Osteoblast (primary cell): ENCODE results near the gene UBE3B. TPM values are rescaled to one million over a fixed set of nuclear protein-coding genes. Genes with fewer than 3 reads are reported as not detected.

Source experiments
- DNase-seq: peaks from one replicate; pipeline ENCODE4 v3.0.0; 2011; ENCODE audit warnings: low spot score, mixed read lengths; ENCODE audit not compliant: insufficient read length; ENCODE audit errors: missing footprints
- H2AFZ ChIP-seq: 2 replicates; pipeline ENCODE4 v1.6.0; 2011; ENCODE audit warnings: mild to moderate bottlenecking, low read length
- H3K27ac ChIP-seq: 2 replicates; pipeline ENCODE4 v1.5.1; 2011; ENCODE audit warnings: mild to moderate bottlenecking, low read depth, low read length, moderate library complexity
- H3K27me3 ChIP-seq: 2 replicates; pipeline ENCODE4 v1.6.0; 2012; ENCODE audit warnings: mild to moderate bottlenecking, control low read depth, inconsistent platforms, low read length, moderate library complexity; ENCODE audit not compliant: insufficient read depth
- H3K36me3 ChIP-seq: 2 replicates; pipeline ENCODE4 v1.5.1; 2011; ENCODE audit warnings: mild to moderate bottlenecking, low read length, control low read depth, moderate library complexity; ENCODE audit not compliant: insufficient read depth
- H3K4me1 ChIP-seq: 2 replicates; pipeline ENCODE4 v1.5.1; 2011; ENCODE audit warnings: mild to moderate bottlenecking, low read length, control low read depth, moderate library complexity; ENCODE audit not compliant: insufficient read depth
- H3K4me2 ChIP-seq: 2 replicates; pipeline ENCODE4 v1.6.0; 2011; ENCODE audit warnings: mild to moderate bottlenecking, low read length; ENCODE audit not compliant: insufficient read depth
- H3K4me3 ChIP-seq: fragments of 200-600 bp; sonication (generic); 3 replicates; pipeline ENCODE4 v1.5.1; 2012; ENCODE audit warnings: mild to moderate bottlenecking, low read length, inconsistent platforms; ENCODE audit not compliant: insufficient read depth
- H3K79me2 ChIP-seq: 2 replicates; pipeline ENCODE4 v1.6.0; 2012; ENCODE audit warnings: mild to moderate bottlenecking, low read length, control low read depth, inconsistent platforms; ENCODE audit not compliant: insufficient read depth
- H3K9me3 ChIP-seq: 2 replicates; pipeline ENCODE4 v1.5.1; 2011; ENCODE audit warnings: low read depth, low read length, control low read depth
- H4K20me1 ChIP-seq: 2 replicates; pipeline ENCODE4 v1.6.0; 2012; ENCODE audit warnings: mild to moderate bottlenecking, low read length, control low read depth; ENCODE audit not compliant: insufficient read depth
- total RNA-seq: library from RNA; depleted of rRNA; stranded (reverse); fragments of >200 nt; gene quantifications from 2 replicates; pipeline ENCODE4 v1.2.3, GENCODE V29; 2012
- TF ChIP-seq, protein P1 (sequence below): IDR thresholded peaks from 2 replicates; pipeline ENCODE4 v1.5.1; 2011; ENCODE audit warnings: mild to moderate bottlenecking, low read depth, low read length, moderate library complexity; ENCODE audit errors: extremely low read depth

UBE3B gene
- total RNA-seq, 1 donor: 40.9 TPM

DNA sequence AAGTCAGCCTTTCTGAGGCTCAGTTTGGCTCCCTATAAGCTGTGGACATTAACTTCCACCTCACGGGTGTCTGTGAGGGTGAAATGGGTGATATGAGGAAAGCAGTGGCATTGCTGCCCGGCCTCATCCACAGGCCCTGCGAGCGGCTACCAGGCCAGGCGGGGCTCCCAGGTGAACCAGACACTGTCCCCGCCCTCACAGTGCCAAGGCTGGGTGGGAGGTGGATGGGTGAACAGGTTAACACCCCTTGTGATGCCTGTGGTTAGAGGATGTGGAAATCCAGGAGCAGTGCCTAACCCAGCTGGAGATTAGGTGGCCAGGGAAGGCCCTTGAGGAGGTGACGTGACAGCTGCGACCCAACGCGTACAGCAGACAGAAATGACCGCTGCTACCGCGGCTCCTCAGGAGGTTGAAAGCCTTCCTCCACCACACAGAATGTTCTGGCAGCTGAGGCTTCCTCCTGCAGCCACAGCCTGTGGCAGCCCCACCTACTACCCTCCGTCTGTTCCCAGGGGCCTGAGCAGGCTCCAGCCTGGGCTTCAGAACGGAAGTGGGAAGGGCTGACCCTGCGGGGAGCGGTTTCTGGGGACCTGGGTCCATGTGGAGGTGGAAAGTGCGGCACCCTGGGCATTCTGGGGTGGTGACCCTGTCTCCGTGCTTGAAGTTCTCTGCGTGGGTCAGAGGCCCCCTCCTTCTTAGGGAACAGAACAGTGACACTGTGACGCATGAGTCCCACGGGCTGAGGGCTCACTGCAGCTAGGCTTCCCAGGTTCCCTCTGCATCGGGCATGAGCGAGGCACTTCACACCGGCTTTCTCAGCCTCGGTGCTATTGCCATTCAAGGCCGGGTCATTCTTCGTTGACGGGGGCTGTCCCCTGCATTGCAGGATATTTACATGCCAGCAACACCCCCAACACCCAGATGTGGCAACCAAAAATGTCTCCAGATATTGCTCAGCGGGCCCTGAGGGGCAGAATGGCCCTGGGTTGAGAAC is 86.2 kb downstream of the UBE3B start:
- Histone ChIP-seq H3K36me3 (peaks cover 8% of the 10 kb centered on the region), H3K4me3 (peak overlapping the region; percentile 35), H3K4me2 (peak overlapping the region; percentile 48), H3K27me3 (no peaks in the 10 kb centered on the region), H3K79me2 (no peaks in the 10 kb centered on the region), H4K20me1 (no peaks in the 10 kb centered on the region), H3K4me1 (peaks cover 10% of the 10 kb centered on the region), H3K9me3 (no peaks in the 10 kb centered on the region), H2AFZ (peak overlapping the region; percentile 76), H3K27ac (peak overlapping the region; percentile 58)
- TF ChIP-seq, protein P1, sequence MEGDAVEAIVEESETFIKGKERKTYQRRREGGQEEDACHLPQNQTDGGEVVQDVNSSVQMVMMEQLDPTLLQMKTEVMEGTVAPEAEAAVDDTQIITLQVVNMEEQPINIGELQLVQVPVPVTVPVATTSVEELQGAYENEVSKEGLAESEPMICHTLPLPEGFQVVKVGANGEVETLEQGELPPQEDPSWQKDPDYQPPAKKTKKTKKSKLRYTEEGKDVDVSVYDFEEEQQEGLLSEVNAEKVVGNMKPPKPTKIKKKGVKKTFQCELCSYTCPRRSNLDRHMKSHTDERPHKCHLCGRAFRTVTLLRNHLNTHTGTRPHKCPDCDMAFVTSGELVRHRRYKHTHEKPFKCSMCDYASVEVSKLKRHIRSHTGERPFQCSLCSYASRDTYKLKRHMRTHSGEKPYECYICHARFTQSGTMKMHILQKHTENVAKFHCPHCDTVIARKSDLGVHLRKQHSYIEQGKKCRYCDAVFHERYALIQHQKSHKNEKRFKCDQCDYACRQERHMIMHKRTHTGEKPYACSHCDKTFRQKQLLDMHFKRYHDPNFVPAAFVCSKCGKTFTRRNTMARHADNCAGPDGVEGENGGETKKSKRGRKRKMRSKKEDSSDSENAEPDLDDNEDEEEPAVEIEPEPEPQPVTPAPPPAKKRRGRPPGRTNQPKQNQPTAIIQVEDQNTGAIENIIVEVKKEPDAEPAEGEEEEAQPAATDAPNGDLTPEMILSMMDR: no peak
- peak; percentile 85 for DNase-seq

GRCh38 chr12:109566424-109566823 is 89.0 kb downstream of the UBE3B start:
- Histone ChIP-seq H3K4me3 (no peak overlapping the region), H3K27ac (no peak overlapping the region), H3K4me2 (no peak overlapping the region), H3K4me1 (peaks cover 10% of the 10 kb centered on the region), H3K9me3 (no peaks in the 10 kb centered on the region), H3K27me3 (no peaks in the 10 kb centered on the region), H4K20me1 (no peaks in the 10 kb centered on the region), H3K79me2 (no peaks in the 10 kb centered on the region), H3K36me3 (peaks cover 12% of the 10 kb centered on the region), H2AFZ (no peak overlapping the region)
- no peak for DNase-seq
- TF ChIP-seq, protein P1: no peak

GRCh38 chr12:109567296-109567695 is 89.9 kb downstream of the UBE3B start:
- H3K4me2 ChIP-seq: no peak overlapping the region
- no peaks in the 10 kb centered on the region for H3K27me3 ChIP-seq
- no peaks in the 10 kb centered on the region for H4K20me1 ChIP-seq
- peaks cover 10% of the 10 kb centered on the region for H3K4me1 ChIP-seq
- DNase-seq: peak; percentile 10
- H3K4me3 ChIP-seq: no peak overlapping the region
- TF ChIP-seq, protein P1: no peak
- H3K79me2 ChIP-seq: no peaks in the 10 kb centered on the region
- no peak overlapping the region for H2AFZ ChIP-seq
- peaks cover 10% of the 10 kb centered on the region for H3K36me3 ChIP-seq
- H3K27ac ChIP-seq: no peak overlapping the region
- H3K9me3 ChIP-seq: no peaks in the 10 kb centered on the region

DNA sequence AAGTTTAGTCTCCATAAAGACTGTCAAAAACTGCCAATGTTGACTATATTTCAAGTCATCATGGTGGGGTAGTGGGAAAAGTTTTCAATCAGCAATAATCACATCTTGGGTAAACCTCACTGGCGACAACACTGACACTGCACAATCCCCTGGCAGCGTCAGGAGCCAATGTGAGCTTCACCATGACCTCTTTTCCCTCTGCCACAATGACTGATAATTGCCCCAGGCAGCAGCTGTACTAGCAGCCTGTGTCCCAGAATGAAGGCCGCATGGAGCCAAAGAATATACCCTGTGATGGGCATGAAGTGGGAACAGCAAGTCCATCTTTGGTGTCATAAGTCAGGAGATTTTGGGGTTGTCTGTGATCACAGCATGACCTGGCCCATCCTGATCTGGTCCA is 90.5 kb downstream of the UBE3B start:
- Histone ChIP-seq H3K4me3 (no peak overlapping the region), H3K79me2 (peaks cover 2% of the 10 kb centered on the region), H2AFZ (no peak overlapping the region), H3K36me3 (peaks cover 9% of the 10 kb centered on the region), H3K4me1 (peaks cover 10% of the 10 kb centered on the region), H3K27ac (no peak overlapping the region), H3K4me2 (no peak overlapping the region), H3K9me3 (no peaks in the 10 kb centered on the region), H3K27me3 (no peaks in the 10 kb centered on the region), H4K20me1 (no peaks in the 10 kb centered on the region)
- TF ChIP-seq, protein P1: no peak
- peak; percentile 35 for DNase-seq
